ENCODE results near the gene HHAT. TPM values are rescaled to one million over a fixed set of nuclear protein-coding genes. Genes with fewer than 3 reads are reported as not detected.

HHAT gene
- total and polyA plus RNA-seq, 9 of the 15 experiments (the other 6 are each of a cell fraction or from before 2014, with no cell fraction given): 0.07 to 0.16 (median 0.13) TPM; not detected in 1

DNA sequence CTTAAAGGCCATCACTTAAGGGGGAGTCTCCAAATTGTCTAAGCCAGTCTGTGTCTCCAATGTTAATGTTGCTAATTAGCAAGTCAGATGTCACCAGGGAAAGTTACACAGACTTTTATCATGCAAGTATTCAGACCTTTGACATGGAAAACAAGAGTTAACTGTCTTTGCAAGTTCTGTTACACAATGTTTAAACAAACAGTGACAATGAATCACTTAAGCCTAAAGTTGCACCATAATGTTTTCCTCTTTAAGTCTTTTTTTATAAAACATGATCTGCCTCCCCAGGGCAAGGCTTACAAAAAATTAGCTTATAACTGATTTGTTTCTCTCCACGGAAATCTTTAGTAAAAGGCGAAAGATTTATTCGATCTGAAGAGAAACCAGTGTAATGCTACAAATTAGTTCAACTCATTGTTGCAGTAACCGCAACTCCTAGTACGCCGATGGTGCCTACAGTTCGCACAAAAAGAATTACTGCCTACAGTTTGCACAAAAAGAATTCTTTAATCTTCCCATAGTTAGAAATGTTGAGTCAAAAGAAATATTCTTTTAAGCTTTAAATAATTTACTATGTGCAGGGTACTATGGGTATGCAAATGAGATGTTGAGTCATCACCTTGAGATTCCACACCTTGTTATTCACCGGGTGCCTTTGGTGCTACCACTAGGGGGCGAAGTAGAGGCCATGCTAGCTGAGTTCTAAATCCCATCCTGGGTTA lies 45.3 kb downstream of the HHAT start (continued):
- TF ChIP-seq, protein P1, sequence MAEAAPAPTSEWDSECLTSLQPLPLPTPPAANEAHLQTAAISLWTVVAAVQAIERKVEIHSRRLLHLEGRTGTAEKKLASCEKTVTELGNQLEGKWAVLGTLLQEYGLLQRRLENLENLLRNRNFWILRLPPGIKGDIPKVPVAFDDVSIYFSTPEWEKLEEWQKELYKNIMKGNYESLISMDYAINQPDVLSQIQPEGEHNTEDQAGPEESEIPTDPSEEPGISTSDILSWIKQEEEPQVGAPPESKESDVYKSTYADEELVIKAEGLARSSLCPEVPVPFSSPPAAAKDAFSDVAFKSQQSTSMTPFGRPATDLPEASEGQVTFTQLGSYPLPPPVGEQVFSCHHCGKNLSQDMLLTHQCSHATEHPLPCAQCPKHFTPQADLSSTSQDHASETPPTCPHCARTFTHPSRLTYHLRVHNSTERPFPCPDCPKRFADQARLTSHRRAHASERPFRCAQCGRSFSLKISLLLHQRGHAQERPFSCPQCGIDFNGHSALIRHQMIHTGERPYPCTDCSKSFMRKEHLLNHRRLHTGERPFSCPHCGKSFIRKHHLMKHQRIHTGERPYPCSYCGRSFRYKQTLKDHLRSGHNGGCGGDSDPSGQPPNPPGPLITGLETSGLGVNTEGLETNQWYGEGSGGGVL (CRISPR knock-in tag; IDR thresholded peaks at IDR 0.05): no peak
- TF ChIP-seq SRSF3 (IDR thresholded peaks at IDR 0.05; ENCODE audit: insufficient read depth, low read length) (no peak), GTF2E2 (tag; IDR thresholded peaks at IDR 0.05) (peak; percentile 98; the same call in 1 of the 2 replicates), ZNF212 (CRISPR knock-in tag; IDR thresholded peaks at IDR 0.05) (no peak), HMG20B (CRISPR knock-in tag; IDR thresholded peaks at IDR 0.05) (no peak), PRMT5 (CRISPR knock-in tag; IDR thresholded peaks at IDR 0.05) (no peak), TAF7 (tag; IDR thresholded peaks at IDR 0.05) (no peak), ZNF175 (CRISPR knock-in tag; IDR thresholded peaks at IDR 0.05; ENCODE audit: low read depth) (no peak), C11orf30 (IDR thresholded peaks at IDR 0.05; ENCODE audit: low read depth) (peak; percentile 51; the same call in 1 of the 2 replicates)
- TF ChIP-seq, protein P2, sequence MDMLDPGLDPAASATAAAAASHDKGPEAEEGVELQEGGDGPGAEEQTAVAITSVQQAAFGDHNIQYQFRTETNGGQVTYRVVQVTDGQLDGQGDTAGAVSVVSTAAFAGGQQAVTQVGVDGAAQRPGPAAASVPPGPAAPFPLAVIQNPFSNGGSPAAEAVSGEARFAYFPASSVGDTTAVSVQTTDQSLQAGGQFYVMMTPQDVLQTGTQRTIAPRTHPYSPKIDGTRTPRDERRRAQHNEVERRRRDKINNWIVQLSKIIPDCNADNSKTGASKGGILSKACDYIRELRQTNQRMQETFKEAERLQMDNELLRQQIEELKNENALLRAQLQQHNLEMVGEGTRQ (CRISPR knock-in tag; IDR thresholded peaks at IDR 0.05): no peak
- TF ChIP-seq, protein P3, sequence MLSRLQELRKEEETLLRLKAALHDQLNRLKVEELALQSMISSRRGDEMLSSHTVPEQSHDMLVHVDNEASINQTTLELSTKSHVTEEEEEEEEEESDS (CRISPR knock-in tag; IDR thresholded peaks at IDR 0.05): peak; percentile 93
- TF ChIP-seq, protein P4, sequence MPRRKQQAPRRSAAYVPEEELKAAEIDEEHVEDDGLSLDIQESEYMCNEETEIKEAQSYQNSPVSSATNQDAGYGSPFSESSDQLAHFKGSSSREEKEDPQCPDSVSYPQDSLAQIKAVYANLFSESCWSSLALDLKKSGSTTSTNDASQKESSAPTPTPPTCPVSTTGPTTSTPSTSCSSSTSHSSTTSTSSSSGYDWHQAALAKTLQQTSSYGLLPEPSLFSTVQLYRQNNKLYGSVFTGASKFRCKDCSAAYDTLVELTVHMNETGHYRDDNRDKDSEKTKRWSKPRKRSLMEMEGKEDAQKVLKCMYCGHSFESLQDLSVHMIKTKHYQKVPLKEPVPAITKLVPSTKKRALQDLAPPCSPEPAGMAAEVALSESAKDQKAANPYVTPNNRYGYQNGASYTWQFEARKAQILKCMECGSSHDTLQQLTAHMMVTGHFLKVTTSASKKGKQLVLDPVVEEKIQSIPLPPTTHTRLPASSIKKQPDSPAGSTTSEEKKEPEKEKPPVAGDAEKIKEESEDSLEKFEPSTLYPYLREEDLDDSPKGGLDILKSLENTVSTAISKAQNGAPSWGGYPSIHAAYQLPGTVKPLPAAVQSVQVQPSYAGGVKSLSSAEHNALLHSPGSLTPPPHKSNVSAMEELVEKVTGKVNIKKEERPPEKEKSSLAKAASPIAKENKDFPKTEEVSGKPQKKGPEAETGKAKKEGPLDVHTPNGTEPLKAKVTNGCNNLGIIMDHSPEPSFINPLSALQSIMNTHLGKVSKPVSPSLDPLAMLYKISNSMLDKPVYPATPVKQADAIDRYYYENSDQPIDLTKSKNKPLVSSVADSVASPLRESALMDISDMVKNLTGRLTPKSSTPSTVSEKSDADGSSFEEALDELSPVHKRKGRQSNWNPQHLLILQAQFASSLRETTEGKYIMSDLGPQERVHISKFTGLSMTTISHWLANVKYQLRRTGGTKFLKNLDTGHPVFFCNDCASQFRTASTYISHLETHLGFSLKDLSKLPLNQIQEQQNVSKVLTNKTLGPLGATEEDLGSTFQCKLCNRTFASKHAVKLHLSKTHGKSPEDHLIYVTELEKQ (CRISPR knock-in tag; IDR thresholded peaks at IDR 0.05): no peak
- TF ChIP-seq, protein P5, sequence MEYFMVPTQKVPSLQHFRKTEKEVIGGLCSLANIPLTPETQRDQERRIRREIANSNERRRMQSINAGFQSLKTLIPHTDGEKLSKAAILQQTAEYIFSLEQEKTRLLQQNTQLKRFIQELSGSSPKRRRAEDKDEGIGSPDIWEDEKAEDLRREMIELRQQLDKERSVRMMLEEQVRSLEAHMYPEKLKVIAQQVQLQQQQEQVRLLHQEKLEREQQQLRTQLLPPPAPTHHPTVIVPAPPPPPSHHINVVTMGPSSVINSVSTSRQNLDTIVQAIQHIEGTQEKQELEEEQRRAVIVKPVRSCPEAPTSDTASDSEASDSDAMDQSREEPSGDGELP (CRISPR knock-in tag; IDR thresholded peaks at IDR 0.05; ENCODE audit: borderline replicate concordance): no peak
- TF ChIP-seq, protein P6, sequence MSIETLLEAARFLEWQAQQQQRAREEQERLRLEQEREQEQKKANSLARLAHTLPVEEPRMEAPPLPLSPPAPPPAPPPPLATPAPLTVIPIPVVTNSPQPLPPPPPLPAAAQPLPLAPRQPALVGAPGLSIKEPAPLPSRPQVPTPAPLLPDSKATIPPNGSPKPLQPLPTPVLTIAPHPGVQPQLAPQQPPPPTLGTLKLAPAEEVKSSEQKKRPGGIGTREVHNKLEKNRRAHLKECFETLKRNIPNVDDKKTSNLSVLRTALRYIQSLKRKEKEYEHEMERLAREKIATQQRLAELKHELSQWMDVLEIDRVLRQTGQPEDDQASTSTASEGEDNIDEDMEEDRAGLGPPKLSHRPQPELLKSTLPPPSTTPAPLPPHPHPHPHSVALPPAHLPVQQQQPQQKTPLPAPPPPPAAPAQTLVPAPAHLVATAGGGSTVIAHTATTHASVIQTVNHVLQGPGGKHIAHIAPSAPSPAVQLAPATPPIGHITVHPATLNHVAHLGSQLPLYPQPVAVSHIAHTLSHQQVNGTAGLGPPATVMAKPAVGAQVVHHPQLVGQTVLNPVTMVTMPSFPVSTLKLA (conservative IDR thresholded peaks at IDR 0.05): no peak
- TF ChIP-seq, protein P7, sequence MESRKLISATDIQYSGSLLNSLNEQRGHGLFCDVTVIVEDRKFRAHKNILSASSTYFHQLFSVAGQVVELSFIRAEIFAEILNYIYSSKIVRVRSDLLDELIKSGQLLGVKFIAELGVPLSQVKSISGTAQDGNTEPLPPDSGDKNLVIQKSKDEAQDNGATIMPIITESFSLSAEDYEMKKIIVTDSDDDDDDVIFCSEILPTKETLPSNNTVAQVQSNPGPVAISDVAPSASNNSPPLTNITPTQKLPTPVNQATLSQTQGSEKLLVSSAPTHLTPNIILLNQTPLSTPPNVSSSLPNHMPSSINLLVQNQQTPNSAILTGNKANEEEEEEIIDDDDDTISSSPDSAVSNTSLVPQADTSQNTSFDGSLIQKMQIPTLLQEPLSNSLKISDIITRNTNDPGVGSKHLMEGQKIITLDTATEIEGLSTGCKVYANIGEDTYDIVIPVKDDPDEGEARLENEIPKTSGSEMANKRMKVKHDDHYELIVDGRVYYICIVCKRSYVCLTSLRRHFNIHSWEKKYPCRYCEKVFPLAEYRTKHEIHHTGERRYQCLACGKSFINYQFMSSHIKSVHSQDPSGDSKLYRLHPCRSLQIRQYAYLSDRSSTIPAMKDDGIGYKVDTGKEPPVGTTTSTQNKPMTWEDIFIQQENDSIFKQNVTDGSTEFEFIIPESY (CRISPR knock-in tag; IDR thresholded peaks at IDR 0.05): no peak
